Rectal smooth muscle tissue (tissue), 1 donor: ENCODE measurements around the gene CAMK1.
A peak's percentile ranks its signal among the peaks of the same experiment; 100 is the strongest.

Experiments used
- H3K27ac ChIP-seq: one replicate; pipeline ENCODE4 v1.7.0; 2013; ENCODE audit warnings: low read depth, low read length, inconsistent platforms
- H3K27me3 ChIP-seq: one replicate; pipeline ENCODE4 v1.7.0; 2013; ENCODE audit warnings: low read length; ENCODE audit not compliant: control insufficient read depth, insufficient read depth
- H3K36me3 ChIP-seq: one replicate; pipeline ENCODE4 v1.7.0; 2013; ENCODE audit warnings: low read length; ENCODE audit not compliant: control insufficient read depth, insufficient read depth
- H3K4me1 ChIP-seq: one replicate; pipeline ENCODE4 v1.7.0; 2013; ENCODE audit warnings: low read length; ENCODE audit not compliant: control insufficient read depth, insufficient read depth
- H3K4me3 ChIP-seq: one replicate; pipeline ENCODE4 v1.7.0; 2013; ENCODE audit warnings: low read length
- H3K9ac ChIP-seq: one replicate; pipeline ENCODE4 v1.7.0; 2013; ENCODE audit warnings: low read length

CAMK1 gene

DNA sequence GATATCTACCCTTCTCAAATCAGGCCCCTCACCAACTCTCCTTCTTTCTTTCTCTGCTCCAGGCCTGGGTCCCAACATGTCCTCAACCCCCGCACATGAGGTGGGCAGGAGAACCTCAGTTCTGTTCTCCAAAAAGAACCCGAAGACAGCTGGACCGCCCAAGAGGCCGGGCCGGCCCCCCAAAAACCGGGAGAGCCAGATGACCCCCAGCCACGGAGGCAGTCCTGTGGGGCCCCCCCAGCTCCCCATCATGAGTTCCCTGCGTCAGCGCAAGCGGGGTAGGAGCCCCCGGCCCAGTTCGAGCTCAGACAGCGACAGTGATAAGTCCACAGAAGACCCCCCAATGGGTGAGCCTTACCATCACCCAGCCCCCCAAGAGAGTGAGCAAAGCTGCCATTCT is 25.6 kb downstream of the CAMK1 start:
- Histone ChIP-seq H3K9ac (no peak overlapping the region), H3K27me3 (no peaks in the 10 kb centered on the region), H3K4me3 (no peak overlapping the region), H3K36me3 (peaks cover 70% of the 10 kb centered on the region), H3K4me1 (peaks cover 3% of the 10 kb centered on the region), H3K27ac (no peak overlapping the region)

DNA sequence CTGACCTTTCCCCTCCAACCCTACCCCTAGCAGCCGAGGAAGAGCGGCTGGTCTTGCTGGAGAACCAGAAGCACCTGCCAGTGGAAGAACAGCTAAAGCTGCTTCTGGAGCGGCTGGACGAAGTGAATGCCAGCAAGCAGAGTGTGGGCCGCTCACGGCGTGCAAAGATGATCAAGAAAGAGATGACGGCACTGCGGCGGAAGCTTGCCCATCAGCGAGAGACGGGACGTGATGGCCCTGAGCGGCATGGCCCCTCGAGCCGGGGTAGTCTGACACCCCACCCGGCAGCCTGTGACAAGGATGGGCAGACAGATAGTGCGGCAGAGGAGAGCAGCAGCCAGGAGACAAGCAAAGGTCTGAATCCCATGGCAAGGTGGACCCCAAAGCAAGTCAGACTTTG is 26.2 kb downstream of the CAMK1 start:
- no peak overlapping the region for H3K9ac ChIP-seq
- no peaks in the 10 kb centered on the region for H3K4me1 ChIP-seq
- H3K4me3 ChIP-seq, result no peak overlapping the region

DNA sequence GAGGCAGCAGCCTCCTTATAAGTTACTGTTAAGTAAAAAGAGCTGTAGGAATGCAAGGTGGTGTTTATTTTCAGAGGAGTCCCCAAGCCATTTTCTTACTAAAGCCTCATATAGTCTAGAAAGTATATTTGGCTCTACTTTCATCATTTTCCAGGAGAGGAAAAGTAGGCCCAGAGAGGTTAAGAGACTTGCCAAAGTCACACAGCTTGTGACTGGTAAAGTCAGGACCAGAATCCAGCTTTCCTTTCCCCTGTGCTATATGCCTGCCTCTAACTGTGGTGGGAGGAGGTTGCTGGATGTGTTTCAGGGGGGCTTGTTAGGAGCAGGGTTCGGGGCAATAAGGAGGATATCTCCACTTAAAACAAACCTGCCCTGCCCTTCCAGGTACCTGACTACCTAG is 27.2 kb downstream of the CAMK1 start:
- Histone ChIP-seq H3K4me1 (no peaks in the 10 kb centered on the region), H3K36me3 (peaks cover 80% of the 10 kb centered on the region), H3K27ac (no peak overlapping the region), H3K27me3 (no peaks in the 10 kb centered on the region), H3K4me3 (no peak overlapping the region), H3K9ac (no peak overlapping the region)

More for the DNA sequence above, 26.2 kb downstream of the CAMK1 start:
- Histone ChIP-seq H3K27ac (no peak overlapping the region), H3K27me3 (no peaks in the 10 kb centered on the region), H3K36me3 (peaks cover 77% of the 10 kb centered on the region)

DNA sequence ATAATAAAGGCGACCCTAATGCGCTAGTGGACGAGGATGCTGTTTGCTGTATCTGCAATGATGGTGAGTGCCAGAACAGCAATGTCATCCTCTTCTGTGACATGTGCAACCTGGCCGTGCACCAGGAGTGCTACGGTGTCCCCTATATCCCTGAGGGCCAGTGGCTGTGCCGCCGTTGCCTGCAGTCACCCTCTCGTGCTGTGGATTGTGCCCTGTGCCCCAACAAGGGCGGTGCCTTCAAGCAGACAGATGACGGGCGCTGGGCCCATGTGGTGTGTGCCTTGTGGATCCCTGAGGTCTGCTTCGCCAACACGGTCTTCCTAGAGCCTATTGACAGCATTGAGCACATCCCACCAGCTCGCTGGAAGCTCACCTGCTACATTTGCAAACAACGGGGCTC is 30.6 kb downstream of the CAMK1 start:
- Histone ChIP-seq H3K27ac (no peak overlapping the region), H3K36me3 (peaks cover 58% of the 10 kb centered on the region), H3K27me3 (no peaks in the 10 kb centered on the region), H3K4me3 (no peak overlapping the region), H3K4me1 (no peaks in the 10 kb centered on the region), H3K9ac (no peak overlapping the region)

DNA sequence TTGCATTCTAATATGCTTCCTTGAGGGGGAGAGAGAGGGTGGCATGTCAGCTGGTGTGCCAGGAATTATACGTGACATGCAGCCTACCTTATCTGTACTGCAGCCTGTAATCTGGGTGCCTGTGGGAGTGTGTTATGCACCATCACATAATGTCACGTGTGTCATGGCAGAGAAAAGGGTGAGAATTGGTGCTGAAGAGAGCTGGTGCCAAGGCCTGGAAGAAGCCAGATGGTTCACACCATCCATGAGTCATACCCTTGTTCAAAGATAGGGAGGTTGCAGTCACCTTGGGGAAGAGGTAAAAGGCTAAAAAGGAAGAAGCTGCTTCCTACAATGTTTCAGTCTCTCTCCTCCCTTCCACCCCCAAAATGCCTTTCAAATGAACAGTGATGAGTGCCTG is 32.9 kb downstream of the CAMK1 start:
- Histone ChIP-seq H3K27me3 (no peaks in the 10 kb centered on the region), H3K36me3 (peaks cover 36% of the 10 kb centered on the region), H3K9ac (no peak overlapping the region), H3K4me3 (no peak overlapping the region), H3K27ac (no peak overlapping the region), H3K4me1 (peaks cover 9% of the 10 kb centered on the region)

DNA sequence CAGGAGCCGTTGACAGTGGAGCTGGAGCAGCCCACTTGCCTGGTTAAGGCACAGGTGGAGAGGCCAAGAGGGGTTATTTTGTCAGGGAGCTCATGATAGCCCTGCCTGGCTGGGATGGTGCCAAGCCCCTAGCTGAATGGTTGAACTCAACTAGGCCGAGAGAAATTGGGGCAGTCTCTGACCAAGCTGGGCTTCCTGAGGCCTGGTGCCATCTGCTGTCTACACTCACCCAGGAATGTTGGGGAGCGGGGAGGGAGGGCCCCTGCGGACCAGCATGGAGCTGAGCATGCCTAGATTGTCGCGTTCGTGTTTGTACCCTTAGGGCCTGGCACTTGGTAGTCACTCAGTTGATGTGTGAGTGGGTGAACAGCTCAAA is 37.0 kb downstream of the CAMK1 start:
- no peak overlapping the region for H3K27ac ChIP-seq
- H3K9ac ChIP-seq, result no peak overlapping the region
- H3K27me3 ChIP-seq, result no peaks in the 10 kb centered on the region
- H3K4me3 ChIP-seq, result peak overlapping the region; percentile 91
- H3K4me1 ChIP-seq, result peaks cover 12% of the 10 kb centered on the region
- H3K36me3 ChIP-seq, result peaks cover 7% of the 10 kb centered on the region

DNA sequence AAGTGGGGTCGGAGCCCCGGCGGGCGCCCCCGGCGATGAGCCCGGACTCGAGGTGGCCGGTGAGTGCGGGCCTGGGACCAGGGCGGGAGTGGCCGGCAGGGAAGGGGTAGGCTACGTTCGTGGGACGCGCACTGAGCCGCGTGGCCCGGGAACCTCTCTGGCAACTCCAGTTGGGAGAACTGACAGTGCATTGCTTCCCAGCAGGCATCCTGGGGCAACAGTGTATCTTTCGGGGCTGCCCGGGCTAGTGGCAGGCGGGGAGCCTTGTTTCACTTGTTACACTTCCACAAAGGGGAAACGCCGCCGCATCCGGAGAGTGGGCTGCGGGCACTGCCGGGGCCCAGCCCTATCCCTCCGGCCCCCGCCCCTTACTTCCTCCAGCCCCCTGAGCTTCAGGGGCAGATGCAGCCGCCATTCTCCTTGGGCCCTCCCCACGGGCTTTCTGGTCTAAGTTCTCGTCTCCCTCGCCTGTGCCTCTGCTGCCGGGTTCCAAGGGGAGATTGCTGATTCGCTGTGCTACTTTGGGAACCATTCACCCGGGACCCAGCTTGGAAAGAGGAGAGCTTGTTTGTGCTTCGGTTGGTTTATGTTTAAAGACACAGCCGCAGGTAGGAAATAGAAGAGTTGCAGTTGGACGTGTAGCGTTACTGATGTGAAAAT is 37.5 kb downstream of the CAMK1 start:
- H3K4me1 ChIP-seq, result peaks cover 12% of the 10 kb centered on the region
- peak overlapping the region; percentile 98 for H3K27ac ChIP-seq
- peaks cover 5% of the 10 kb centered on the region for H3K36me3 ChIP-seq
- H3K27me3 ChIP-seq, result no peaks in the 10 kb centered on the region
- peak overlapping the region; percentile 84 for H3K9ac ChIP-seq
- H3K4me3 ChIP-seq, result peak overlapping the region; percentile 91

DNA sequence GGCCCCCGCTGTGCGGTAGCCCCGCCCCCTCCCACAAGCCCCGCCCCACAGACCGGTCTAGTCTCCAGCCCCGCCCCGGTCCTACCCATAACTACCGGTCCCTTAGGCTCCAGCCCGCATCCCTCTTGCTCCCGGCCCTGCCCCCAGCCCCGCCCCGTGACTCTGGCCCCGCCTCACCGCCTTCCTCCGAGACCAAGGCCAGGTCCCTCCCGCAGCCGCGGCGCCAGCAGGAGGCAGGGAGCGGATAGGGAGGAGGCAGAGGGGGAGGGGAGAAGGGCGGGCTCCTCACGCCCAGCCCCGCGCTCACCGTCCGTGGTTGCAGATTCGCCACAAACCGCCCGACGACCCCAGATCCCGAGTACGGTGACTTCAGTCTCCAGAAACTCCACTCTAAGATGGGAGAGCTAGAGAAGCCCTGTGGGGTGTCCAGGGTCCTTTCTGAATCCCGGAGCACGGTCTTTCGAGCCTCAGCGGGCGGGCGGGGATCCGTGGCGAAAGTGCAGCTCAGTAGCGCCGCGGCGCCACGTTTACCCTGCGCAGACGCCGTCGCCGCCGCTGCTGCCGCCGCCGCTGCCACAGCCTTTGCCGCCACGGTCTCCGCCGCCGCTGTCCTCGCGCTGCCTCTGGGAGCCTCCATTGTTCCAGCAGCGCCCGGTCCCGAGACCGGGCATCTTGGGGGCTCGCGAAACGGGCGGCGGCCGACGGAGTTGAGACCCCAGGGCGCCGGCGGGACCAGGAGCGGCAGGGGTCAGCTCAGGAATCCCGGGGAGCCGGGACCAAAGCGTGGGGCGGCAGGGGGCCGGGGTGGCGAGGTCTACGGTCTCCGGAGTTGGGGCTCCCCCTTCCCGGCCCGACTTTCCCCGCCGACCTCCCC is 38.3 kb downstream of the CAMK1 start, which contains the start of gene BRPF1:
Gene BRPF1 (plus strand): TSS at position 530 of the 874 bp plus-strand sequence. CDS start 2,406 bp downstream, outside the sequence.
- Histone ChIP-seq H3K4me3 (peak within 1 kb of the TSS; percentile 91), H3K27ac (peak within 1 kb of the TSS; percentile 98), H3K36me3 (peaks cover 2% of the 10 kb centered on the region), H3K4me1 (peaks cover 12% of the 10 kb centered on the region), H3K9ac (peak within 1 kb of the TSS; percentile 84), H3K27me3 (no peaks in the 10 kb centered on the region)

DNA sequence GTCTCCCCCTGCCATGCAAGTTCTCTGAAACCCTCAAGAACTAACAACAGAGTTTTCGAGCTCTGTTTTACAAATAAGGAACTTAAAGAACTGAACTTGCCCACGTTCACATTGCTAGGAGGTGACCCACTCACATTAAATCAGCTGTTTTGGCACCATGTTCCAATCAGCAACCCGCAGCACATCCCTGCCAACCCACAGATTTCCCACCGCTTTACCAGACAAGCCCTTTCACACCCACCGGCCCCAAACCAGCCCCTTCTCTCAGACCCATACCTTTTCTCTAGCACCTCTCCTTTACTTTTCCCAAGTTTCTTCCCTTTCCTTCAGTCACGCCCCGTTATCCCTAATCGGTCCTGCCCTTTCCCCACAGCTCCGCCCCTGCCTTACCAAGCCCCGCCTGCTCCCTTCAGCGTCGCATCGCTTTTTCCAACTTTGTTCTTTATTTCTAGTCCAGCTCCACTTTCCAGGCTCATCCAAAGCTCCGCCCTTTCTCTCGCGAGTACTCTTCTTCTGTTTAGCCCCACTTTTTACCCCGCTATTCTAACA is 39.0 kb downstream of the CAMK1 start:
- Histone ChIP-seq H3K9ac (no peak overlapping the region), H3K4me3 (peak overlapping the region; percentile 54), H3K36me3 (no peaks in the 10 kb centered on the region), H3K27ac (peak overlapping the region; percentile 64), H3K4me1 (peaks cover 12% of the 10 kb centered on the region), H3K27me3 (no peaks in the 10 kb centered on the region)

DNA sequence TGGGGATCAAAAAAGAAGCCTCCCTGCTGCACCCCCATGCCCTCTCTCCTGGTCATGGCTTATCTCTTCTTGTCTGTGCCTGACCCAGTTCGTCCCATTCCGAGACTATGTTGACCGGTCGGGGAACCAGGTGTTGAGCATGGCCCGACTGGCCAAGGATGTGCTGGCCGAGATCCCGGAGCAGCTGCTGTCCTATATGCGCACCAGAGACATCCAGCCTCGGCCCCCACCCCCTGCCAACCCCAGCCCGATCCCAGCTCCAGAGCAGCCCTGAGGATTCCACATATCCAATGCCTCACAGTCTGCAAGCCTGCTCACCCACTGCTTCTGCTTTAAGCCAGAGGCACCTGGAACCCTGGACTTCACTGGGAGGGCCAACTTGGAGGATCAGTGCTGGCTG is 40.3 kb downstream of the CAMK1 start:
- Histone ChIP-seq H3K9ac (no peak overlapping the region), H3K4me1 (peaks cover 12% of the 10 kb centered on the region), H3K36me3 (no peaks in the 10 kb centered on the region), H3K27me3 (no peaks in the 10 kb centered on the region), H3K27ac (no peak overlapping the region), H3K4me3 (no peak overlapping the region)

DNA sequence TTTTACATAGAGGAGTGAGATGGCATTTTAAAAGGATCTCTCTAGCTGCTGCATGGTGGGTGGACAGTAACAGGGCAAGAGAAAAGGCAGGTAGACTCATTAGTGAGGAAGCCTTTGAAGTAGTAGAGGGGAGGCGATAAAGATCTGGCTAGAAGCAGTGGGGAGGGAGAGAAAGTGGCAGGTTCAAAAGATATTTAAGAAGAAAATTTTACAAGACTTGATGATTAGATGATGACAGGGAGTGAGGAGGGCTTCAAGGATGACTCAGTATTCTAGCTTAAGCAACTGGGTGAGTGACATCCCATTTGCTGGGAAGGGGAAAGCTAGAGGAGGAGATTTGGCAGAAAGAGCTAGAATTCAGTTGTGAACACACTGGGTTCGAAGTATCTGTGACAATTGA is 42.0 kb downstream of the CAMK1 start:
- no peaks in the 10 kb centered on the region for H3K36me3 ChIP-seq
- H3K4me3 ChIP-seq, result no peak overlapping the region
- H3K27ac ChIP-seq, result no peak overlapping the region
- H3K9ac ChIP-seq, result no peak overlapping the region
- H3K27me3 ChIP-seq, result no peaks in the 10 kb centered on the region
- peaks cover 7% of the 10 kb centered on the region for H3K4me1 ChIP-seq

DNA sequence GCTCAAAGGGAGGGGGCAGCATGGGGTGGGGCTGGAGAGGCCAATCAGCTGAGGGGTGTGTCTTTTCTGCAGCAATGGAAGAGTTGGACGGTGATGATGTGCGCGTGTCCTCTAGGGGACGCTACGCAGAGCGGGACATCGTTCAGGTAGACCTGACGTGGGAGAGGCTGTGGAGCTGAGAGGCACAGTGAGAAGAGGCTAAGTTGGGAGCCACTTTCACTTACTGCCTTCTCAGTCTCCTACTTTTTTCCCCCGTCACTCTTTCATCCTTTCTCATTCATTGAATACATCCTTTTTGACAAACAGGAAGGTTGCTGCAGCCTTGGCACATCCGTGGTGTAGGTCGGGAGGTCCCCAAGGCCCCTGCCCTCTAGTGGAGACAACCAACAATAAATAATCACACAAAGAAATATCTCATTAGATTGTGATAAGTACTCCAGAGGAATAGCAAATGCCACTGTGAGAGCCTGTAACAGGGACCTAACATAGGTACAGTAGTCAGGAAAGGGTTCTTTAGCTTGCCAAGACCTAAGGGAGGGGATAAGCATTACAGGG is 42.6 kb downstream of the CAMK1 start:
- no peak overlapping the region for H3K27ac ChIP-seq
- H3K27me3 ChIP-seq, result no peaks in the 10 kb centered on the region
- H3K9ac ChIP-seq, result no peak overlapping the region
- H3K4me3 ChIP-seq, result no peak overlapping the region
- no peaks in the 10 kb centered on the region for H3K36me3 ChIP-seq
- H3K4me1 ChIP-seq, result peaks cover 3% of the 10 kb centered on the region
